NCI-H446 treated with DMSO at 0.1 percent for 48 hours (cell line): ENCODE measurements around the gene CRYZL1.

Experiments used
- DNase-seq: peaks from one replicate; lab custom pipeline; 2025; lab: John Stamatoyannopoulos, UW

CRYZL1 gene

GRCh38 chr21:33661146-33661545 lies 19.6 kb upstream of the CRYZL1 start:
- no peak for DNase-seq

DNA sequence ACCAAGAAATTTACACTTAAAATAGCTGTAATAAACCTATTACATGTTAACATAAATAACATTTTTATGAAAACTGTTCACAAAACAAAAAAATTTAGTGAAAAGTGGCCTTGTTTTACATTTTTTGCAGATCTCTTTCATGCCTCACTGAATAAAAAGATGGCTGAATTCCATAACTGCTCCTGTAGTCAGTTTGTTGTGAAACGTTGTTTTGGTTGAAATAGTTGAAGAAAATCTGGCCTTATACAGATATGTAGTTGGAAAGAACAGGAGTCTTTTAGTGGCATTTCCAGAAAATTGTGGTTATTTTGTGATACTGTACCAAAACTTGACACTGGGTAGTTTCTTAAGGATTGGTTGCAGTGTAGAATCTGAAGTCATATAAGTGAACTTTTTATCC lies 18.9 kb upstream of the CRYZL1 start:
- peak; percentile 9 for DNase-seq

DNA sequence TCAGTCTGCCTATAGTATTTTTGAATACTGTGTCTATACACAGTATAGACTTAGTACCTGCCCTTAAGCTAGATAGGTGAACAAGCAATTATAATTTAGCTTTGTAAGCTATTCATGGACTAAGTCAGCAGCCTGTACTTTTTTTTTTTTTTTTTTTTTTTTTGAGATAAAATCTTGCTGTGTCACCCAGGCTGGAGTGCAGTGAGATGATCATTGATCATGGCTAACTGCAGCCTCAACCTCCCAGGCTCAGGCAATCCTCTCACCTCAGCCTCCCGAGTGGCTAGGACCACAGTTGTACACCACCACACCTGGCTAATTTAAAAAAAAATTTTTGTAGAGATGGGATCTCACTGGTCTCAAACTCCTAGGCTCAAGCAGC lies 18.0 kb upstream of the CRYZL1 start:
- no peak for DNase-seq

GRCh38 chr21:33658919-33659567 lies 17.5 kb upstream of the CRYZL1 start:
- DNase-seq, result no peak

- DNase-seq, result no peak
Observed at GRCh38 chr21:33657124-33657820, 15.7 kb upstream of the CRYZL1 start.

GRCh38 chr21:33655588-33656221 lies 14.2 kb upstream of the CRYZL1 start:
- DNase-seq, result no peak

DNA sequence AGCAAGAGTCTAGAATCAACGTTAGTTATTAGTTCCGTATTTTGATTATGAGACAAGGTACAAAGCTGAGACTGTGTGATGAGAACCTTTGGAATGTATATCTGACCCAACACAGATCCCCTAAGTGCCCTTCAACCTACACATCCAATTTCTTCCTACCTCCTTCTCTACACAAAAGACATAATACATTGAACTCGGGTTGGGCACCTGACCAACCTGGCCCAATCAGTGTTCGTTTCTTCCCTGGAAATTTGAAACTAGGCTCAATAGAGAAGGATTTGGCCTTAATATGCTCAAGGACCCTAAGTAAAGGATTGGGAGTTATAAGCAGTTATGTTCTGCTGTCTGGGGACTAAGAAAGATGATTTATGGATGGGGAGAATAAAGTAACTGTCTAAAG lies 12.9 kb upstream of the CRYZL1 start:
- DNase-seq, result no peak

DNA sequence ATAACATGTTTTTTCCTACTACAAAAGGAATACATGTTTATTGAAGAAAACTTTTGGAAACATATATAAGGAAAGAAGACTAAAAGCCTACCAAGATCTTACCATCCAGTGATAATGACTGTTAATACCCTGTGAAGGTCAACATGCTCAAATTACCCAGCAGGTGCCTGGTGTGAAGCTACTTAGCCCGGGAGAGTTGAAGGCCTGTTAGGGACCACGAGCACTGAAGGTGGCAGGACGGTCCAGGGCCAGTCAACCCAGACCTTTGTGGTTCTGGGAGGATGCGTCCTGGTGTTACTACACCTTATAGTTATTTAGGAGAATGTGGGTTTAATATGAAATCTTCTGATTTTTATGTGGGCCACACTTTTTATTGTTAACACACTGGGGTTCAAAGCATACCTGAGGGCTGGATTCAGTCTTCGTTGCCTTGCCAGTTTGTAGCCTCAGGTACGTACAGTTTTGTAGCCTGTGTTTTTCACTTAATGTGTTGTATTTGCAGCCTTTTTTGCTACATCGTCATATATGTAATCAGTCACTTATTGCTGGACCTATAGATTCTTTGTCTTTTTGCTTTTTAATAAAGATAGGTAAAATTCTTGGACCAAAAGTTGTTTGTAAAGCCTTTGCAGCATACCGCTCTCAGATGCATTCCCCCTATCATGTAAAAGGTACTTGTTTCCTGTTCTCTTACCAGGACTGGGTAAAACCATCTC lies 10.6 kb upstream of the CRYZL1 start:
- DNase-seq, result no peak

GRCh38 chr21:33650929-33651509 lies 9.5 kb upstream of the CRYZL1 start:
- DNase-seq, result no peak

DNA sequence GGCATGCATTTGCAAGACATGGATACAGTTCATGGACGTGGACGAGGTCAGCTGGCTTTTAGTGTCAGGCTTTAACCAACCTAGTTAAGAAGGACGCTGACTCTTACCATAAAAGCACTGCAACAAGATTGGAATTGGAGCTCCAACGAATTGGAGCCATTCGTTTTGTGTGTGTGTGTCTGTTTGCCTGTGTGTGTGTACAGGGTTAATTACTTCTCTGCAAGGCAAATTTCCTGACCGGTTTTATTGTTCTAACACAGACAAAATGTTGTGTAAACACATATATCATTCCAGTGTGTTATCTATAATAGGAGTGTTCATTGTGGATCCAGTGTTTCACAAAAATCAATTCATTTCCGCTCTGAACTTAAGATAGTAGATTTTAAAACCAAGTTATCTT lies 8.7 kb upstream of the CRYZL1 start:
- no peak for DNase-seq

GRCh38 chr21:33648555-33648954 lies 7.0 kb upstream of the CRYZL1 start:
- DNase-seq, result no peak

- DNase-seq, result no peak
Observed at GRCh38 chr21:33647587-33647986, 6.0 kb upstream of the CRYZL1 start.

- no peak for DNase-seq
Observed at GRCh38 chr21:33645730-33646129, 4.2 kb upstream of the CRYZL1 start.

GRCh38 chr21:33644383-33645074 lies 3.0 kb upstream of the CRYZL1 start:
- no peak for DNase-seq

DNA sequence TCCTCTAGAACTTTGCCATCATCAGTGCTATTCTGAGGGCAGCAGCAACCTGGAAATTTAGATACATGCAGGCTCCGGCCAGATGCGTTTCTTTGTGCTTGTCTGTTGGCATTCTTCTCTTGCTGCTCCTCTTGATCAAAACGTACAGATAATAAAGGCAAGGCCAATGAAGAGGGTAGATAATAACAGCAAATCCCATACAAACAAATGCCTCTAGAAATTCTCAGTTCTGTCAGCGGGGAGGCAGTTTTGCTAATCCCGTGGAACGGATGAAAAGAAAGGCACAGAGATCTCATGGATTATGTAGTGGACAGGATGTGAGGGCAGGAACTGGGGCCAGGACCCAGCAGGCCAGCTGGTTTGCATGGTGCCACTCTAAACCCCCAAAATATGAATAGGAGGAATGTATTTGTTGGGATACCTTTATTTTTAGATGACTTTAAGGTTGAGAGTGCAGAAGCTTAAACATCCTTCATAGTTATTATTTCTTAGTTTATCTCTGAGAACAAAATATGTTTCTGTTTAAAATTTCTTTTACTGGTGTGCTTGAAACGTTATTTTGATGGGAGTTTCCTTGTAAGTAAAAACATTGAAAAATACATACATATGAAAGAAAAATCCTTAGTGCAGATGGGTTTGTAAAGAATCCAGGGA lies 2.2 kb upstream of the CRYZL1 start:
- DNase-seq, result no peak

DNA sequence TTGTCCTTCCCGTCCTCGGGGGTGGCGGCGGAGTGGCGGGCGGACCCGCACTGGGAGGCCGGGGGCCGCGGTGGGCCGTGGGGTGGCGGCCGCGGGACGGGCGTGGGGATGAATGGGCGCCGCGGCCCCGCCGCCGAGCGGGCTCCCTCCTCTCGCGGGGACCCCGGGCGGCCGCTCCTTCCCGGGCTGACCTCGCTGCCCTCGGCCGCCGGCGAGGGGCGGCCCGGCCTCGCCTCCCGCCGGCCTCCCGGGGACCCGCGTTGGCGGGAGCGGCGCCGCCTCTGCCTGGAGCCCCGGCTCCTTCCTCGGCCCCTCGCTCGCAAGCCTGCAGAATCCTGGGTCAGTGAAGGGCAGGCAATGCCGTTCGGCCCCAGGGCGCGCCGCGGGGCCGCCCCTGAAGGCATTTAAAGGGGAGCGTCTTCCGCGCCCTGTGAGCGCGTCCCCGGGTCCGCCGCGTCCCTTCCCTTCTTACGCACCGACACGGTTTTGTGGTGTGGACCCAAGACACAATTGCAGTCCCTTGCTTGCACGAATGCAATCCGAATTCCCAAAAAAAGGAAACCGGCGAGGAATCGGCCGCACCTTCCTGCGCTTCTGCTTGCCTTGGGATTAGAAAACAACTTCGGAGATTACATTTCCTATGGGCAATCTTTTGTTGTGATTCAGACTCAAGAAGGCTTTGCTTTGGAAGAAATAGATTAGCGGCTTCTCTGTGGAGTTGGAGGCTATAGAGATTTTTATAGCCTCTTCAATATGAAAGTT lies 1.5 kb upstream of the CRYZL1 start:
- DNase-seq, result no peak

DNA sequence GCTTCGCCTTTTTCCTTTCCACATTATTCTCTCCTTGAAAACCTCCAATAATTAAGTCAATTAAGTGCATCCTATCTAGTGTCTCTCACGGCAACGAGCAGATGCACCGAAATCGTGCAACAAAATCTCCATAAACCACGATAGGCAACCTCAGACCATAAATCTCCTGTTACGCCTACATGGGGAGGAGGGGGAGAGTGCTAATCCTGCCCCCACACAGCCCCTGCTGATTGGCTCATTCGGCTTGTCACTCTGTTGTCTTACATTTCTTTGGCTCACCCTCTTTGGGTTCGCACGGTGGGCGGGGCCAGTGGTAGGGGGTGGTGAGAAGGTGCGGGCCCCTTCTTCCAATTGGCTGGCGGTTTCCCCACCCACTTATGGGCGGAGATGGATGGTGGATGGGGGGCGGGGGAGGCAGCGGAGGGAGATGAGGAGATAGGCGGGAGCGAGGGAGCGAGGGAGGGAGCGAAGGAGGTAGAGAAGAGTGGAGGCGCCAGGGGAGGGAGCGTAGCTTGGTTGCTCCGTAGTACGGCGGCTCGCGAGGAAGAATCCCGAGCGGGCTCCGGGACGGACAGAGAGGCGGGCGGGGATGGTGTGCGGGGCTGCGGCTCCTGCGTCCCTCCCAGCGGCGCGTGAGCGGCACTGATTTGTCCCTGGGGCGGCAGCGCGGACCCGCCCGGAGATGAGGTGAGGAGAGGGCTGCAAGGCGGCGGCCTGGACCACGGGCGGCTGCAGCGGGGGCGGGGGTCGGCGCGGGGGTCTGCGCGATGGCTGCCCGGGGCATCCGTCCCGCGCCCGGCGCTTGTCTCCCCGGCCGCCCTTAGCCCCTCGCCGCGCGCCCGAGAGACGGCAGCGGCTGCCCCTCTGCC lies 720 bp upstream of the CRYZL1 start, which contains the start of gene ITSN1:
Gene ITSN1, plus strand, starts transcription at position 475 of the 869 bp plus-strand sequence. CDS start 76,328 bp downstream, outside the sequence.
- DNase-seq, result peak; percentile 98

- no peak for DNase-seq
Observed at GRCh38 chr21:33640697-33641351, 717 bp downstream of the CRYZL1 start.

DNA sequence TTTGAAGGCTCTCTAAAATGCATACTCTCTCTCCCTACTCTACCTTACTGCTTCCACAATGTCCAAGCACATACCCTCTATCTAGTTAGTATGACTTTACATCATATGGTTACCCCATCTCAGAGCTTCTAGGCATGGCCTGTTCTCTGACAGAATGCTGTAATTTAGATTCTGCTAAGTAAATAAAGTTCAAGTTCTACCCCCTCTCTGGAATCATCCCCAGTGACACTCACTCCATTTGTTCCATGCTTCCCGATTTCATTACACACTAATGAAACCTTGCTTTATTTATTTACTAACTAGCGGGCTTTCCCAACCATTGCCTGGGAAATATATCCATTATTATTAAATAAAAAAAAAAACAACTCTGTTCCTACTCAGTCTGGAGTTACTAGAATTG lies 7.3 kb downstream of the CRYZL1 start:
- DNase-seq, result no peak
